Activated B cell treated with CpG ODN at 0.5 μM for 24 hours (primary cell): ENCODE results near the gene PCDHB10. TPM values are rescaled to one million over a fixed set of nuclear protein-coding genes. Genes with fewer than 3 reads are reported as not detected.
"Not testable (repeated sequence)": the region's sequence is repeated elsewhere in the genome, so short reads cannot be mapped to it uniquely, and the experiment has no call there.

Experiments
- ATAC-seq: fragments of 200-7000 bp; cut with Tn5 transposase; one replicate; pipeline ENCODE4 v1.10.0; 2021; ENCODE audit warnings: low read depth, mild to moderate bottlenecking, moderate library complexity
- CTCF ChIA-PET: fragments of 350-600 bp; sonication (Branson Sonifier 250); formaldehyde crosslinking; loops from one replicate; lab custom pipeline; 2021; ENCODE audit warnings: antibody characterized with exemption; lab: Charles Lee
- POLR2A ChIA-PET: fragments of 350-600 bp; sonication (Branson Sonifier 250); formaldehyde crosslinking; loops from one replicate; lab custom pipeline; 2021; ENCODE audit warnings: antibody characterized with exemption; lab: Charles Lee
- DNase-seq: peaks from one replicate; pipeline ENCODE4 v3.0.0; 2022
- H3K27ac Mint-ChIP-seq: one replicate; pipeline ENCODE4 v1.8.0; 2020; ENCODE audit warnings: mixed read lengths
- H3K27me3 Mint-ChIP-seq: one replicate; pipeline ENCODE4 v1.8.0; 2021; ENCODE audit warnings: mixed read lengths
- H3K36me3 Mint-ChIP-seq: one replicate; pipeline ENCODE4 v1.8.0; 2021; ENCODE audit warnings: low read depth, mixed read lengths
- H3K4me1 Mint-ChIP-seq: one replicate; pipeline ENCODE4 v1.8.0; 2021; ENCODE audit warnings: mixed read lengths
- H3K4me3 Mint-ChIP-seq: one replicate; pipeline ENCODE4 v1.8.0; 2020; ENCODE audit warnings: mild to moderate bottlenecking, mixed read lengths
- H3K9me3 Mint-ChIP-seq: one replicate; pipeline ENCODE4 v1.8.0; 2020; ENCODE audit warnings: mixed read lengths
- intact Hi-C: fragments of 100-400 bp; cut with micrococcal nuclease; formaldehyde crosslinking; loops from one replicate; pipeline ENCODE4 v1.15.1; 2024
- total RNA-seq: library from RNA; stranded (reverse); gene quantifications from 2 replicates; pipeline ENCODE4 v1.2.3, GENCODE V29; 2022
- TF ChIP-seq, protein P1 (sequence below): fragments of 200-600 bp; IDR thresholded peaks from one replicate; pipeline ENCODE4 v1.8.0; 2022; ENCODE audit warnings: antibody characterized with exemption, mild to moderate bottlenecking

The PCDHB10 gene
- total RNA-seq, 1 donor from 2014 or later: not detected

DNA sequence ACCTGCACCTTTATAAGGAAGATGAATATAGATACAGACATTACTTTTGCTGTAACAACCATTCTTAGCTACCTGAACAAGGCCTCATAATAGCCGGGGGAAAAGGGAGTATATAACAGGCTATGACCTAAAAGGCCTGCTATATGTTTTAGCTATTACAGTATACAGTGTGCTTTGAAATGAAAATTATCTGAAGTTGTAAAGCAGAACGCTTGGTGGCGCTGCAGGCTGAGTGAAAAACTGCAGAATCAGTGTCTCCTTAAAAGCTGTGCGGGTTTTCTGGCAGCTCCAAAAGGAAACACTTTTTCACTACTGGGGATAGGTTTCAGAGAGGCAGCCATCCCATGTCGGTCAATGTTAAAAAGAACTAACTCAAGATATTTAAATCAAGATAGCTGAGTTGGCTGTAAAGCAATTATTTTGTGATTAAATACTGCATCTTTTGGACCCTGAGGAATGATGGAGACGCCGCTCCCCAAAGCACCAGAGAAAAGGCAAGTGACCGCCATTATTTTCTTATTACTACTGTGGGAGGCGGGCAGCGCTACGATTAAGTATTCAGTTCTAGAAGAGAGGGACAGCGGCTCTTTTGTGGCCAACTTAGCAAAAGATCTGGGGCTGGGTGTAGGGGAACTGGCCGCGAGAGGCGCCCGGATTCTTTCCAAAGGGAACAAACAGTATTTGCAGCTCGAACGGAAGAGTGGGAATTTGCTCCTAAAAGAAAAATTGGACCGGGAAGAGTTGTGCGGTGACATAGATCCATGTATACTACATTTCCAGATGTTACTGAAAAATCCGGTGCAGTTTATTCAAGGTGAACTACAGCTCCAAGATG, 36.4 kb upstream of the PCDHB10 start:
- TF ChIP-seq, protein P1, sequence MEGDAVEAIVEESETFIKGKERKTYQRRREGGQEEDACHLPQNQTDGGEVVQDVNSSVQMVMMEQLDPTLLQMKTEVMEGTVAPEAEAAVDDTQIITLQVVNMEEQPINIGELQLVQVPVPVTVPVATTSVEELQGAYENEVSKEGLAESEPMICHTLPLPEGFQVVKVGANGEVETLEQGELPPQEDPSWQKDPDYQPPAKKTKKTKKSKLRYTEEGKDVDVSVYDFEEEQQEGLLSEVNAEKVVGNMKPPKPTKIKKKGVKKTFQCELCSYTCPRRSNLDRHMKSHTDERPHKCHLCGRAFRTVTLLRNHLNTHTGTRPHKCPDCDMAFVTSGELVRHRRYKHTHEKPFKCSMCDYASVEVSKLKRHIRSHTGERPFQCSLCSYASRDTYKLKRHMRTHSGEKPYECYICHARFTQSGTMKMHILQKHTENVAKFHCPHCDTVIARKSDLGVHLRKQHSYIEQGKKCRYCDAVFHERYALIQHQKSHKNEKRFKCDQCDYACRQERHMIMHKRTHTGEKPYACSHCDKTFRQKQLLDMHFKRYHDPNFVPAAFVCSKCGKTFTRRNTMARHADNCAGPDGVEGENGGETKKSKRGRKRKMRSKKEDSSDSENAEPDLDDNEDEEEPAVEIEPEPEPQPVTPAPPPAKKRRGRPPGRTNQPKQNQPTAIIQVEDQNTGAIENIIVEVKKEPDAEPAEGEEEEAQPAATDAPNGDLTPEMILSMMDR: no peak
- ChIA-PET CTCF (no interaction called here), POLR2A (no interaction called here)
- Mint-ChIP-seq H3K27ac (no peak overlapping the region), H3K27me3 (peaks cover 14% of the 10 kb centered on the region), H3K9me3 (peaks cover 14% of the 10 kb centered on the region), H3K4me3 (no peak overlapping the region), H3K36me3 (no peaks in the 10 kb centered on the region), H3K4me1 (no peaks in the 10 kb centered on the region)
- DNase-seq: no peak
- intact Hi-C loops: no loop called here
- ATAC-seq: no peak

DNA sequence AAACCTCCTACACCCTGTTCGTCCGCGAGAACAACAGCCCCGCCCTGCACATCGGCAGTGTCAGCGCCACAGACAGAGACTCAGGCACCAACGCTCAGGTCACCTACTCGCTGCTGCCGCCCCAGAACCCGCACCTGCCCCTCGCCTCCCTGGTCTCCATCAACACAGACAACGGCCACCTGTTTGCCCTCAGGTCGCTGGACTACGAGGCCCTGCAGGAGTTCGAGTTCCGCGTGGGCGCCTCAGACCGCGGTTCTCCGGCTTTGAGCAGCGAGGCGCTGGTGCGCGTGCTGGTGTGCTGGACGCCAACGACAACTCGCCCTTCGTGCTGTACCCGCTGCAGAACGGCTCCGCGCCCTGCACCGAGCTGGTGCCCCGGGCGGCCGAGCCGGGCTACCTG, 34.8 kb upstream of the PCDHB10 start:
- H3K9me3 Mint-ChIP-seq: peaks cover 11% of the 10 kb centered on the region
- H3K4me1 Mint-ChIP-seq, H3K4me3 Mint-ChIP-seq, H3K27me3 Mint-ChIP-seq, DNase-seq, ATAC-seq, intact Hi-C loops, H3K36me3 Mint-ChIP-seq, H3K27ac Mint-ChIP-seq, CTCF ChIA-PET, POLR2A ChIA-PET: not testable (repeated sequence)

GRCh38 chr5:141157901-141158300, 34.3 kb upstream of the PCDHB10 start:
- H3K27ac Mint-ChIP-seq, ATAC-seq, intact Hi-C loops, H3K27me3 Mint-ChIP-seq, H3K4me3 Mint-ChIP-seq, H3K4me1 Mint-ChIP-seq, H3K36me3 Mint-ChIP-seq, POLR2A ChIA-PET, DNase-seq, CTCF ChIA-PET: not testable (repeated sequence)
- H3K9me3 Mint-ChIP-seq: peaks cover 11% of the 10 kb centered on the region

DNA sequence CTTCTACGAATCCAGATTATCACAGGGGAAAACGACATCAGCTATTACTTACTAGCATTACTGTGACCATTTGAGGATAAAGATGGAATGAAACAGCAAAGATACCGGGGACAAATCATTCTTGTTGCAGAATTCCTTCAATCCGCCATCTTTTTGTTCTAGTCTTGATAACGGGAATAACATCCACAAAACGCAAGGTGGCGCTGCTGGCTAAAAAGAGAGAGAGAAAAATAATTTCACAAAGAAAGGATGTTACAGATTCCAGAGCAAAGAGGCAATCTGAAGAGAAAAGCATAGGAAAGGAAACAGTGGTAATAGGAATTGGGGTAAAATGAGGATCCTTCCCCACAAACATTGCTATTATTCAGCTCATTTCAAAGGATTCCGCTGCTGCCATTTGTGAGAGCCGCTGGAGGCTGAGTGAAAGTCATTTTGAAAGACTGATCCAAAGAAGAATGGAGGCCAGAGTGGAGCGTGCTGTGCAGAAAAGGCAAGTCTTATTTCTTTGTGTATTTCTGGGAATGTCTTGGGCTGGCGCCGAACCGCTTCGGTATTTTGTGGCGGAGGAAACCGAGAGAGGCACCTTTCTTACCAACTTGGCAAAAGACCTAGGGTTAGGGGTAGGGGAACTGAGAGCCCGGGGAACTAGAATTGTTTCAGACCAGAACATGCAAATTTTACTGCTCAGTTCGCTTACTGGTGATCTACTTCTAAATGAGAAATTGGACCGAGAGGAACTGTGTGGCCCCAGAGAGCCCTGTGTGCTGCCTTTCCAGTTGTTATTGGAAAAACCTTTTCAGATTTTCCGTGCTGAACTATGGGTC, 19.6 kb upstream of the PCDHB10 start, which contains the start of gene PCDHB7:
Gene PCDHB7, plus strand, starts transcription at position 264 of the 824 bp plus-strand sequence. Its CDS starts 192 bp downstream, at position 456.
- Mint-ChIP-seq H3K27me3 (peaks cover 13% of the 10 kb centered on the region), H3K36me3 (no peaks in the 10 kb centered on the region), H3K4me1 (peaks cover 5% of the 10 kb centered on the region), H3K4me3 (no peak within 1 kb of the TSS), H3K9me3 (peaks cover 8% of the 10 kb centered on the region), H3K27ac (no peak within 1 kb of the TSS)
- intact Hi-C loops: loop anchor here (5.0 kb wide), 1 partner anchor 385 kb away; no protein-coding TSS in a partner anchor
- TF ChIP-seq, protein P1: no peak
- no peak for DNase-seq
- no peak for ATAC-seq
- POLR2A ChIA-PET: no interaction called here
- CTCF ChIA-PET: no interaction called here

GRCh38 chr5:141174291-141175104, 17.7 kb upstream of the PCDHB10 start:
- POLR2A ChIA-PET, H3K4me3 Mint-ChIP-seq, ATAC-seq, H3K4me1 Mint-ChIP-seq, H3K9me3 Mint-ChIP-seq, DNase-seq, H3K27ac Mint-ChIP-seq, CTCF ChIA-PET, H3K36me3 Mint-ChIP-seq: not testable (repeated sequence)
- H3K27me3 Mint-ChIP-seq: peaks cover 13% of the 10 kb centered on the region
- intact Hi-C loops: loop anchor here (5.0 kb wide), 1 partner anchor 383 kb away; no protein-coding TSS in a partner anchor

- no peak overlapping the region for H3K4me3 Mint-ChIP-seq
- no peaks in the 10 kb centered on the region for H3K36me3 Mint-ChIP-seq
- H3K9me3 Mint-ChIP-seq: peaks cover 8% of the 10 kb centered on the region
- TF ChIP-seq, protein P1: no peak
- ATAC-seq: no peak
- POLR2A ChIA-PET: no interaction called here
- H3K27me3 Mint-ChIP-seq: peaks cover 10% of the 10 kb centered on the region
- intact Hi-C loops: no loop called here
- peaks cover 5% of the 10 kb centered on the region for H3K4me1 Mint-ChIP-seq
- CTCF ChIA-PET: no interaction called here
- DNase-seq: no peak
- H3K27ac Mint-ChIP-seq: no peak overlapping the region
Observed at GRCh38 chr5:141175933-141176332, 16.2 kb upstream of the PCDHB10 start.

DNA sequence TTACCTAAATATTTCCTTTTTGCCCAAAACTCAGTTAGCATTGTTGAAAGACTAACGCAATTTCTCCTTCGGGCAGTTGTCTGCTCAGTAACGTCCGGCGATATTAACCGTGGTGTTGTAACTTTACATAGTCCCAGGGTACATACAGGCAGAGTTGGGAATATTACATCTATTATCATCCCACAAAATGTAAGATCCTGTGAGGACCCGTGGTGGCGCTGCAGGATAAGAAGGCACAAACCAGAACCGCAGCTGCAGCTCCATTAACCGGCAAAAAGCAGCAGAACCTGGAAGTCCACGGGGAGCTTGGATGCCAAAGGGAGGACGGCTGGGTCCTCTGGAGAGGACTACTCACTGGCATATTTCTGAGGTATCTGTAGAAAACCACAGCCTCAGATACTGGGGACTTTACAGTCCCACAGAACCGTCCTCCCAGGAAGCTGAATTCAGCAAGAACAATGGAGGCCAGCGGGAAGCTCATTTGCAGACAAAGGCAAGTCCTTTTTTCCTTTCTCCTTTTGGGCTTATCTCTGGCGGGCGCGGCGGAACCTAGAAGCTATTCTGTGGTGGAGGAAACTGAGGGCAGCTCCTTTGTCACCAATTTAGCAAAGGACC, 14.5 kb upstream of the PCDHB10 start, which contains the start of gene PCDHB8:
Gene PCDHB8, plus strand, starts transcription at position 214 of the 615 bp plus-strand sequence. Its CDS starts 245 bp downstream, at position 459.
- H3K27ac Mint-ChIP-seq, H3K4me1 Mint-ChIP-seq, CTCF ChIA-PET, intact Hi-C loops, H3K36me3 Mint-ChIP-seq, H3K4me3 Mint-ChIP-seq, DNase-seq, ATAC-seq: not testable (repeated sequence)
- POLR2A ChIA-PET: interaction anchor here (0.6 kb wide), 1 partner anchor 189 kb away, joined by 3 read pairs; no protein-coding TSS in a partner anchor
- Mint-ChIP-seq H3K9me3 (peaks cover 11% of the 10 kb centered on the region), H3K27me3 (peaks cover 17% of the 10 kb centered on the region)

DNA sequence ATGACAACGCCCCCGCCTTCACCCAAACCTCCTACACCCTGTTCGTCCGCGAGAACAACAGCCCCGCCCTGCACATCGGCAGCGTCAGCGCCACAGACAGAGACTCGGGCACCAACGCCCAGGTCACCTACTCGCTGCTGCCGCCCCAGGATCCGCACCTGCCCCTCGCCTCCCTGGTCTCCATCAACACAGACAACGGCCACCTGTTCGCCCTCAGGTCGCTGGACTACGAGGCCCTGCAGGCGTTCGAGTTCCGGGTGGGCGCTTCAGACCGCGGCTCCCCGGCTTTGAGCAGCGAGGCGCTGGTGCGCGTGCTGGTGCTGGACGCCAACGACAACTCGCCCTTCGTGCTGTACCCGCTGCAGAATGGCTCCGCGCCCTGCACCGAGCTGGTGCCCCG, 12.8 kb upstream of the PCDHB10 start:
- DNase-seq, ATAC-seq, H3K36me3 Mint-ChIP-seq, H3K27ac Mint-ChIP-seq, H3K9me3 Mint-ChIP-seq, H3K4me1 Mint-ChIP-seq, CTCF ChIA-PET, intact Hi-C loops, H3K4me3 Mint-ChIP-seq, POLR2A ChIA-PET: not testable (repeated sequence)
- H3K27me3 Mint-ChIP-seq: peaks cover 19% of the 10 kb centered on the region
